ENCODE measurements around the gene CCDC181. TPM values are rescaled to one million over a fixed set of nuclear protein-coding genes. Genes with fewer than 3 reads are reported as not detected.
A peak's percentile ranks its signal among the peaks of the same experiment; 100 is the strongest.

The CCDC181 gene
- total RNA-seq, 1 donor: 0.36 TPM

- Histone ChIP-seq H3K9me3 (ENCODE audit: low read depth, low read length) (no peaks in the 10 kb centered on the region), H4K20me1 (ENCODE audit: insufficient read depth, low read length) (no peaks in the 10 kb centered on the region), H3K27me3 (ENCODE audit: insufficient read depth, low read length) (no peaks in the 10 kb centered on the region), H3K4me1 (ENCODE audit: insufficient read depth, low read length) (peaks cover 4% of the 10 kb centered on the region), H3K4me3 (ENCODE audit: insufficient read depth, low read length) (no peak overlapping the region), H3K79me2 (ENCODE audit: insufficient read depth, low read length) (no peaks in the 10 kb centered on the region), H3K4me2 (ENCODE audit: insufficient read depth, low read length) (no peak overlapping the region), H2AFZ (ENCODE audit: low read length) (no peak overlapping the region), H3K36me3 (ENCODE audit: insufficient read depth, low read length) (peaks cover under 1% of the 10 kb centered on the region), H3K27ac (ENCODE audit: low read depth, low read length) (no peak overlapping the region)
- no peak for DNase-seq (ENCODE audit: insufficient read length, low spot score, missing footprints)
- TF ChIP-seq, protein P1, sequence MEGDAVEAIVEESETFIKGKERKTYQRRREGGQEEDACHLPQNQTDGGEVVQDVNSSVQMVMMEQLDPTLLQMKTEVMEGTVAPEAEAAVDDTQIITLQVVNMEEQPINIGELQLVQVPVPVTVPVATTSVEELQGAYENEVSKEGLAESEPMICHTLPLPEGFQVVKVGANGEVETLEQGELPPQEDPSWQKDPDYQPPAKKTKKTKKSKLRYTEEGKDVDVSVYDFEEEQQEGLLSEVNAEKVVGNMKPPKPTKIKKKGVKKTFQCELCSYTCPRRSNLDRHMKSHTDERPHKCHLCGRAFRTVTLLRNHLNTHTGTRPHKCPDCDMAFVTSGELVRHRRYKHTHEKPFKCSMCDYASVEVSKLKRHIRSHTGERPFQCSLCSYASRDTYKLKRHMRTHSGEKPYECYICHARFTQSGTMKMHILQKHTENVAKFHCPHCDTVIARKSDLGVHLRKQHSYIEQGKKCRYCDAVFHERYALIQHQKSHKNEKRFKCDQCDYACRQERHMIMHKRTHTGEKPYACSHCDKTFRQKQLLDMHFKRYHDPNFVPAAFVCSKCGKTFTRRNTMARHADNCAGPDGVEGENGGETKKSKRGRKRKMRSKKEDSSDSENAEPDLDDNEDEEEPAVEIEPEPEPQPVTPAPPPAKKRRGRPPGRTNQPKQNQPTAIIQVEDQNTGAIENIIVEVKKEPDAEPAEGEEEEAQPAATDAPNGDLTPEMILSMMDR (IDR thresholded peaks at IDR 0.05; ENCODE audit: extremely low read depth, low read depth, low read length): no peak
Observed at GRCh38 chr1:169462385-169462784, 35.1 kb upstream of the CCDC181 start.

GRCh38 chr1:169461390-169462000 is 34.2 kb upstream of the CCDC181 start:
- no peak for DNase-seq (ENCODE audit: insufficient read length, low spot score, missing footprints)
- Histone ChIP-seq H2AFZ (ENCODE audit: low read length) (no peak overlapping the region), H3K4me2 (ENCODE audit: insufficient read depth, low read length) (no peak overlapping the region), H3K9me3 (ENCODE audit: low read depth, low read length) (no peaks in the 10 kb centered on the region), H3K79me2 (ENCODE audit: insufficient read depth, low read length) (no peaks in the 10 kb centered on the region), H3K27me3 (ENCODE audit: insufficient read depth, low read length) (no peaks in the 10 kb centered on the region), H4K20me1 (ENCODE audit: insufficient read depth, low read length) (no peaks in the 10 kb centered on the region), H3K36me3 (ENCODE audit: insufficient read depth, low read length) (no peaks in the 10 kb centered on the region), H3K4me3 (ENCODE audit: insufficient read depth, low read length) (no peak overlapping the region), H3K27ac (ENCODE audit: low read depth, low read length) (no peak overlapping the region), H3K4me1 (ENCODE audit: insufficient read depth, low read length) (peaks cover 4% of the 10 kb centered on the region)
- TF ChIP-seq, protein P1 (IDR thresholded peaks at IDR 0.05; ENCODE audit: extremely low read depth, low read depth, low read length): no peak

DNA sequence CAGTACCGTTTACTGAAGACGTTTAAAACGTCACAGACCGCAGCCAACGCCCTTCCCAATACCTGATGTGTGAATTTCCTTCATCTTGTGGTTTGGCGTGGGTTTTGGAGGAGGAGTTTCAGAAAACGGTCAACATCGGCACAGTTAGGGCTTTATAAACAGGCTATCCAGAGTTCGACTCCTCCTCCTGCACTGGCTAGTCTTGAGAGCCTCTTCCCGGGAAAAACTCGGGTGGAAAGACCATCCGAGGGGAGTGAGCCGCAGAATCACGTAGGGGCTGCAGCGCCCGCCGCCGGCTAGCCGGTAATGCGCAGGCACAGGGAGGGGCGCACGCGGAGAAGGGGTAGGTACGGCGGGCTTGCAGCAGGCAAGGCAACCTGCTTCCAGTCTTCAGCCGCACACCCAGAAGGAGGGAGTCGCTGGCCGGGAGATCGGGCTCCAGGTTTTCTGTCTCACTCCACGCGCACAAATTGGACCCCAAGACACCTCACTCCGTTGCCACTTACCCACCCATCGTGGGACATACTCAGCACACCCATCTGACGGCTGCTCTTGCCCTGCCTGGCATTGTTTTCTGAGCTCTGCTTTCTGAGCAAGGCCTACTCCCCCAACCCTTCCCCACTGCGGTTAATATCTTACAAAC is 33.0 kb upstream of the CCDC181 start:
- no peaks in the 10 kb centered on the region for H3K9me3 ChIP-seq (ENCODE audit: low read depth, low read length)
- peak; percentile 23 for DNase-seq (ENCODE audit: insufficient read length, low spot score, missing footprints)
- peaks cover 4% of the 10 kb centered on the region for H3K4me1 ChIP-seq (ENCODE audit: insufficient read depth, low read length)
- TF ChIP-seq, protein P1 (IDR thresholded peaks at IDR 0.05; ENCODE audit: extremely low read depth, low read depth, low read length): no peak
- no peaks in the 10 kb centered on the region for H3K36me3 ChIP-seq (ENCODE audit: insufficient read depth, low read length)
- peak overlapping the region; percentile 79 for H2AFZ ChIP-seq (ENCODE audit: low read length)
- no peaks in the 10 kb centered on the region for H4K20me1 ChIP-seq (ENCODE audit: insufficient read depth, low read length)
- peak overlapping the region; percentile 79 for H3K4me2 ChIP-seq (ENCODE audit: insufficient read depth, low read length)
- no peaks in the 10 kb centered on the region for H3K79me2 ChIP-seq (ENCODE audit: insufficient read depth, low read length)
- H3K27me3 ChIP-seq (ENCODE audit: insufficient read depth, low read length): no peaks in the 10 kb centered on the region
- H3K27ac ChIP-seq (ENCODE audit: low read depth, low read length): no peak overlapping the region
- H3K4me3 ChIP-seq (ENCODE audit: insufficient read depth, low read length): peak overlapping the region; percentile 68

GRCh38 chr1:169457443-169457842 is 30.2 kb upstream of the CCDC181 start:
- Histone ChIP-seq H4K20me1 (ENCODE audit: insufficient read depth, low read length) (no peaks in the 10 kb centered on the region), H3K27ac (ENCODE audit: low read depth, low read length) (no peak overlapping the region), H3K4me1 (ENCODE audit: insufficient read depth, low read length) (peaks cover 4% of the 10 kb centered on the region), H3K27me3 (ENCODE audit: insufficient read depth, low read length) (no peaks in the 10 kb centered on the region), H2AFZ (ENCODE audit: low read length) (no peak overlapping the region), H3K4me2 (ENCODE audit: insufficient read depth, low read length) (no peak overlapping the region), H3K9me3 (ENCODE audit: low read depth, low read length) (no peaks in the 10 kb centered on the region), H3K36me3 (ENCODE audit: insufficient read depth, low read length) (no peaks in the 10 kb centered on the region), H3K4me3 (ENCODE audit: insufficient read depth, low read length) (no peak overlapping the region), H3K79me2 (ENCODE audit: insufficient read depth, low read length) (no peaks in the 10 kb centered on the region)
- DNase-seq (ENCODE audit: insufficient read length, low spot score, missing footprints): no peak
- TF ChIP-seq, protein P1 (IDR thresholded peaks at IDR 0.05; ENCODE audit: extremely low read depth, low read depth, low read length): no peak
